ENCODE results near the gene OR10G2.
"Not testable (repeated sequence)": the region's sequence is repeated elsewhere in the genome, so short reads cannot be mapped to it uniquely, and the experiment has no call there.

OR10G2 gene

DNA sequence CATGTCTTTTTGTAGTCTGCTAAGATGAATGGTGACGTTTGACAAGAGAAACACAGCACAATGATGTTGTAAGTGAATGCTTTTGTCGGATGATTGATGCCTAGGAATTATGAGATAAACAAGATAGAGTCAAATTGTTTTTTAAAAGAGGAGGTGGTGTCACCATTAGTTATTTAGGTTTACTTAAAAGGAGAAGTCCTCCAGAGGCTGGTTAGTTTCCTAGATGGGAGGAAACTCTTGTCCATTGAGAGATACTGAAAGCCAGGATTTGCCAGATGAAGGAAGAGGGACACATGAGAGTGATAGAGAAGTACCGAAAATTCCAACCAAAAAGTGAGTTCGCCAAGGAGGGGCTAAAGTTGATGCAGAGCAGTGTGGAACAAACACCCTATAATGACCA, at the start of gene OR10G2:
TSS of gene OR10G2 (minus strand) at position 101 of the 400 bp plus-strand sequence. CDS start at position 3, 98 bp downstream.
- no peak for DNase-seq (ENCODE audit: low read depth in 1 of 2, low spot score in 1 of 2)

DNA sequence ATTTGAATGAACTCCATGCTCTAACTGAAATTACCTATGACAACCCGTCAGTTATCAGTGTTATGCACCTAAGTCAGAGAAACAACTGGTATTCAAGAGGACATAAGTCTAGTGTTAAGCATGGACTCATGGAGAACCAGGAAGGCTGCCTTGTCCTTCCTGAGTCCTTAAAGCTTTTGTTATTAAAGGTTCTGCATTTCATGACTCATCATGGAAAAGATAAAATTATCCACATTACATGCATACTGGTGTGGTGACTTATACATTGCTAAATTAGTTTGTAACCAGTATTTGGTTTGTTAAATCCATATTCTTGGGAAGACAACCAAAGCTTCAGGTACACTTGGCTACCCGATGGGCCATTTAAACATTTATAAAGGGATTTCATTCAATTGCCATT, 45.3 kb upstream of the OR10G2 start:
- DNase-seq (ENCODE audit: low read depth in 1 of 2, low spot score in 1 of 2), result no peak

DNA sequence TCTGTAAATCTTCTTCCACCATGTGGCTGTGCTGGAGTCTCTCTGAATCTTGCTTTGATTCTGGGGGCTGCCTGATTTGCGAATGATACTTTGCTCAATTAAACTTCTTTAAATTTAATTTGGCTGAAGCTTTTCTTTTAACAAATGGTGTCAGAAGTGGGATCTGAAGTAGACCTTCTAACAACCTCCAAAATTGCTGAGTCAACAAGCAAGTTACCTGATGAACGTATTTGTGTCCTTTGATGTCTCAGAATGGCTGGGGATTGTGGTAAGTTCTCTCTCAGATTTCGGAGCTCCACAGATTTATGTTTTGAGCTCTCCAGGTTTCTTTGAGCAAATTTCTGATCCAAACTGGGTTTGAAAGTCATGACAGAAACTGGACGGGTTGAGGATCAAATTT, 40.8 kb upstream of the OR10G2 start:
- DNase-seq (ENCODE audit: low read depth in 1 of 2, low spot score in 1 of 2), result no peak

DNA sequence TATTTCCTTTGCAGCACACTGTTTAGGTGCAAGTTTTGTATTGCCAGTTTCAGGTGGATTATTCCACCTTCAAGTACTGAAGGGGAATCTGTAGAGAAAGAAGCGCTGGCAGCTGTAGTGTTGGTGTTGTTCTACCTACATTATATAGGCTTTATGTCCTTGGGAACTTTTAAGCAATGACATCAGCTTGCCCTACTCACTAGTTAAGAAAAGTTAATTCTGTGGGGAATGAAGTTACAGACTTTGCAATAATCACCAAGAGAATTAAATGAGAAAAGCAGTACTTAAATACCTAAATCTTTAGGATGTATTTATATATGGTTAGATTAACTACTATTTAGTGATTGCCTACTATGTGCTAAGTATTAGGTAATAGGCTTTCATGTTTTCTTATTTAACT, 39.0 kb upstream of the OR10G2 start, which contains the start of gene OR4E1:
TSS of gene OR4E1 (minus strand) at position 101 of the 400 bp plus-strand sequence. CDS start 2,883 bp downstream, outside the sequence.
- DNase-seq (ENCODE audit: low read depth in 1 of 2, low spot score in 1 of 2), result no peak

DNA sequence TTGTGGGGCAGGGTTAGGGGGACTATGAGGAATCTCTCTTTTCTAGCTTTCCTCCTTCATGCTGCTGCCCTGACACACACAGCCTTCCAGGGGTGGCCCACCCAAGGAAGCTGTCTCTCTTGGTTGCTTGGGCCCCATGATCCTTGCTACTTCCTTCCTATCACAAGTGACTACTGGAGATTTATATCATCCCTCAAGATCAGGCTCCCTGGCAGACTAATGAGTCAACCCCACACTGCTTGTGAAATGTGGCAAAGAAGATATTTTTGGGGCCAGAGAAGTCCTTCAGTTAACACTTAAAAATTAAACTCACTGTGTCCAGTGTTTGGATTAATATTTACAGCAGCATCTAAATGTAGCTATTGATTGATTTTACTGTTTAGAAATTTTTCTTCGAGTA, 37.4 kb upstream of the OR10G2 start:
- DNase-seq (ENCODE audit: low read depth in 1 of 2, low spot score in 1 of 2), result no peak

DNA sequence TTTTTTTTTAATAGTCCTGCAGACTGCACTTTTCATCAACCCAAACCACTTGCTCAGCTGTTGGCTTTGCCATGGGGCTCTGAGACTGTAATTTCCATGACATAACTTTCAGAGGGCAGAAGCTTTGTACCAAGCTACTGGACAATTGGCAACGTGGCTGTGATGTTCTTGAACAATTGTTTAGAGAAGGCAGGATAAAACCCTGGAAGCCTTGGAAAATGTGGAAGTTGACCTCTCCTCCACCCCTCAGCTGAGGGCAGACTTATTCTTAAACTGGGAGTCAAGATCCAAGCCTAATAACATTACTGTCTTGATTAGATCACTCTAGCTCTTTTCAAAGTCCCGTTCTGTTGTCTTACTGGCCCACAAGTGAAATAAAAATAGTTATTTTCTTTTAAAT, 36.6 kb upstream of the OR10G2 start:
- DNase-seq (ENCODE audit: low read depth in 1 of 2, low spot score in 1 of 2), result no peak

DNA sequence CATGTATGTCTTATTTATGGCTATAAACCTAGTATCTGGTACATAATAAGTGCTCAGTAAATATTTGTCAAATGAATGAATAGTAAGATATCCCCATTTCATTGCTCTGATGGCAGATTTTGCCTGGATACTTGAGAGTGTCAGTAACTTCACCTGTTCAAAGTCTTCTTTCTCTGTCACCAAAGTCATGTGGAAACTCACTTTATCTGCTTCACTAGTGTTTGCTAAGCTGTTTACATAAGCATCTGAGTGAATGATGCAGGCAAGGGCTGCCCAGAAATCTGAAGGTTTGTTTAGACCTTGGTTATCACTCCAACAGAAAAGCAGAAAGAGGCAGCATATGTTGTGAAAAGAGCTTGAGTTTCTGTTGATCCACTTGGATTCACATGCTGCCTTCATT, 34.5 kb upstream of the OR10G2 start:
- no peak for DNase-seq (ENCODE audit: low read depth in 1 of 2, low spot score in 1 of 2)

DNA sequence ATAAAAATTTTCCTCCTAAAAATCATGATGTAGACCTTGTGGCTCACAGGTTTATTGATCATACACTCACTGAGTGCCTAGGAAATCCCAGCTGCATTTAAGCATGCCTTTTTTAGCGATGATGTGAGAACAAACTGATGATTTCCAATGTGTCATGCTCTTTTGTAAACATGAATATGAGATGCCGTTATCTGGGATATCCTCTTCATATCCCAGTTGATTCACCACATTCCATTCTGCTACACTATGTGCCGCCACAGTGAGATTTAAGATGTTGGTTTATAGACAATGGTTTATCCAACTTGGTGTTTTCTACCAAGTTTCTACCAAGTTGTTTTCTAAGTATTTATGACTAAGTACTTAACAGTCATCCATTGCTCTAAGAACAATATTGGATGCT, 33.6 kb upstream of the OR10G2 start:
- DNase-seq (ENCODE audit: low read depth in 1 of 2, low spot score in 1 of 2), result no peak

DNA sequence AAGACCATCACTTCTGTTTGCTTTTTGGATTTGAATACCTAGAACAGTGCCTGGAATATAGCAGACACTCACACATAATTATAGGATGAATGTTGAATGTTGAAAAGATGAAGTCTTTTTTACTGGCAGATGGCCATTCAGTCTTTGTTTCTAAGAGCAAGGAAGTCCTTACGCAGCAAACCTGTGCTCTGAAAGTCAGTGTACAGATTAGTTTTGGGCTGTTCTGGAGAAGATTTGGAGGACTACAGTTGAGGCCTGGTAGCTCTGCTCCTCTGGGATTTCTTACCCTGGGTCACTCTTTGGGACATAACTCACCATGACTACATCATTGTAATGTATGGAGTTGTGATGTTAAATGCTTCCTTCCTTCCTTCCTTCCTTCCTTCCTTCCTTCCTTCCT, 22.2 kb upstream of the OR10G2 start:
- no peak for DNase-seq (ENCODE audit: low read depth in 1 of 2, low spot score in 1 of 2)

GRCh38 chr14:21654215-21654614, 19.5 kb upstream of the OR10G2 start:
- DNase-seq (ENCODE audit: low read depth in 1 of 2, low spot score in 1 of 2), result no peak

- no peak for DNase-seq (ENCODE audit: low read depth in 1 of 2, low spot score in 1 of 2)
Observed at GRCh38 chr14:21653331-21653885, 18.7 kb upstream of the OR10G2 start, which contains the start of gene OR4E2. OR4E2 (plus strand) TSS chr14:21653835; CDS start chr14:21665083, 11,248 bp downstream.

GRCh38 chr14:21652209-21652808, 17.6 kb upstream of the OR10G2 start:
- no peak for DNase-seq (ENCODE audit: low read depth in 1 of 2, low spot score in 1 of 2)

- no peak for DNase-seq (ENCODE audit: low read depth in 1 of 2, low spot score in 1 of 2)
Observed at GRCh38 chr14:21647380-21647779, 12.6 kb upstream of the OR10G2 start.

GRCh38 chr14:21643407-21643806, 8.7 kb upstream of the OR10G2 start:
- no peak for DNase-seq (ENCODE audit: low read depth in 1 of 2, low spot score in 1 of 2)

GRCh38 chr14:21642683-21643082, 7.9 kb upstream of the OR10G2 start:
- DNase-seq (ENCODE audit: low read depth in 1 of 2, low spot score in 1 of 2), result no peak

- DNase-seq (ENCODE audit: low read depth in 1 of 2, low spot score in 1 of 2), result no peak
Observed at GRCh38 chr14:21631084-21631483, 3.7 kb downstream of the OR10G2 start.

GRCh38 chr14:21630503-21630902, 4.2 kb downstream of the OR10G2 start:
- not testable (repeated sequence) for DNase-seq (ENCODE audit: low read depth in 1 of 2, low spot score in 1 of 2)

DNA sequence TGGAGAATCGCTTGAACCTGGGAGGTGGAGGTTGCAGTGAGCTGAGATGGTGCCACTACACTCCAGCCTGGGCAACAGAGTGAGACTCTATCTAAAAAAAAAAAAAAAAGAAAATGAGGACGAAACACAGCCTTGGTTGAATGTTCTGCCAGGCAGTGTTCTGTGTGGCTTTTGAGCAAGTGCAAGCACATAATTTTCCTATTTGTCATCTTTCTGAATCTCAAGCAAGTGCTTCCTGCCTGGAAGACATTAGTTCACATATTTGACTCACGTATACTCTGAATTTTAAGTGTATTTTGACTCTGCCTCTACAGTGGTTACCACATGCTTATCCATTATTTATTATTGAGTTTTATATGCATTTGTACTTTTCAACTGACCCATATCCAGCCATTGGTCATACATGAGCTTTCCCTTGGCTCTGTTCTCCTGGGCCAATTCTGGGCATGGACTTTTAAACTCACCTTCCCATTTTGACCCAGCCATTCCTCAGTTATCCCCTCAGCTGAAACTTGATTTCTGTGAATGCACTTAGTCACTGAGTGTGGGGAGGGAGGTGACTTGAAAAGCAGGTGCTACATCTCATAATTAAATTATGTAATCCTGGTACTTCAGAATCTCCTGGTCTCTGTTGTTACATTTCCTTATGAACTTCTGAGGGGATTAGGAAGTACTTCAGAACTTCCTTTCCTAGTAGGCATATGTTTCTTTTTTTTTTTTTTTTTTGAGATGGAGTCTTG, 8.1 kb downstream of the OR10G2 start:
- no peak for DNase-seq (ENCODE audit: low read depth in 1 of 2, low spot score in 1 of 2)

GRCh38 chr14:21617614-21618013, 17.1 kb downstream of the OR10G2 start:
- DNase-seq (ENCODE audit: low read depth in 1 of 2, low spot score in 1 of 2), result no peak

- no peak for DNase-seq (ENCODE audit: low read depth in 1 of 2, low spot score in 1 of 2)
Observed at GRCh38 chr14:21614240-21614639, 20.5 kb downstream of the OR10G2 start.

- DNase-seq (ENCODE audit: low read depth in 1 of 2, low spot score in 1 of 2), result no peak
Observed at GRCh38 chr14:21612324-21612723, 22.4 kb downstream of the OR10G2 start.

GRCh38 chr14:21602181-21602580, 32.6 kb downstream of the OR10G2 start:
- DNase-seq (ENCODE audit: low read depth in 1 of 2, low spot score in 1 of 2), result not testable (repeated sequence)

Data from activated CD4-positive, alpha-beta T cell treated with anti-CD3 and anti-CD28 coated beads, Interleukin-2, amount 50 U/mL, for 24 hours (primary cell).